Uterus (tissue), 2 donors: ENCODE results near the gene NIM1K.

Experiments used
- CTCF ChIP-seq, 4 experiments: fragments of 200-600 bp in 2 of 4; fragments of 450-650 bp in 2 of 4; sonication (generic) in 2 of 4; IDR thresholded peaks; one replicate each; pipeline ENCODE4 v1.5.1; 2016 to 2019; ENCODE audit warnings: antibody characterized with exemption in 4 of 4, mild to moderate bottlenecking in 2 of 4, moderate library complexity in 1 of 4
- POLR2A ChIP-seq, 2 donors: fragments of 450-650 bp; IDR thresholded peaks; one replicate each; pipeline ENCODE4 v1.6.1; 2016; ENCODE audit warnings: antibody characterized with exemption in 2 of 2, mild to moderate bottlenecking in 1 of 2, moderate library complexity in 1 of 2

DNA sequence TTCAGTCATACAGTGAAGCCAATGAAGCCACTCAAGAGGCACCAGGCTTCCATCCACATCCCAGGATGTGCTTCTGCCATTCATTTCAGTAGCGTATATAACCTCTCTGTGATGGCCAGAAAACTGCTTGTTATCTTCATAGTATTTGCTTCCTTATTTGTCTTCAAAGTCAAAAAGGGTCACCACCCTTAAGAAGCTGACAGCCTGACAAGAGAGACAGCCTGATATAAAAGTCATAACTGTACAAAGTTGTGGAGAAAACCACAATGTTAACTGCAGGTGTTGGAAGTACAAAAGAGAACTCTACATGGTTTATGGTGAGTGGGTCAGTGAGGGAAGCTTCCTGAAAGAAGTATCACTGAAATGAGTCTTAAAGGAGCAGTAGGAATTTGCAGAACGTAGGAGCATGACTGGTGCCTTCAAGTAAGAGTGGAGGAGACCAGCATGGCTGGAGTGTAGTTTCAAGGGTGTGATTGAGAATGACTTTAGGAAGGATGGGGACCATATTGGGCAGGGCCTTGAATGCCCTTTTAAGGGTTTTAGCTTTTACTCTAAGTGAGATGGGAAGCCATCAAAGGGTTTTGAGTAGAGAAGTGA is 33.7 kb downstream of the NIM1K start:
- TF ChIP-seq CTCF (IDR thresholded peaks at IDR 0.05), result no peak
- TF ChIP-seq POLR2A (IDR thresholded peaks at IDR 0.05), result no peak
